Skeletal muscle tissue (tissue), 5 donors: ENCODE measurements around the gene TDRD1. TPM values are rescaled to one million over a fixed set of nuclear protein-coding genes. Genes with fewer than 3 reads are reported as not detected.

Experiments used
- H3K27ac ChIP-seq: one replicate; pipeline ENCODE4 v1.7.0; 2013; ENCODE audit warnings: mild to moderate bottlenecking, low read depth, low read length, inconsistent platforms
- H3K27me3 ChIP-seq, 3 donors: one replicate each; pipeline ENCODE4 v1.7.0; 2013; ENCODE audit warnings: low read length in 3 of 3; ENCODE audit not compliant: control insufficient read depth in 3 of 3, insufficient read depth in 3 of 3
- H3K36me3 ChIP-seq, 3 donors: one replicate each; pipeline ENCODE4 v1.7.0; 2013; ENCODE audit warnings: low read length in 3 of 3; ENCODE audit not compliant: control insufficient read depth in 3 of 3, insufficient read depth in 3 of 3
- H3K4me1 ChIP-seq, 3 donors: one replicate each; pipeline ENCODE4 v1.7.0; 2013; ENCODE audit warnings: low read length in 3 of 3, mild to moderate bottlenecking in 3 of 3; ENCODE audit not compliant: control insufficient read depth in 3 of 3, insufficient read depth in 3 of 3
- H3K4me3 ChIP-seq, 3 donors: one replicate each; pipeline ENCODE4 v1.7.0; 2013; ENCODE audit warnings: low read length in 3 of 3
- H3K9ac ChIP-seq, 3 donors: one replicate each; pipeline ENCODE4 v1.7.0; 2013; ENCODE audit warnings: low read length in 3 of 3, mild to moderate bottlenecking in 3 of 3, moderate library complexity in 2 of 3, low read depth in 1 of 3
- H3K9me3 ChIP-seq, 3 donors: one replicate each; pipeline ENCODE4 v1.7.0; 2013; ENCODE audit warnings: low read length in 3 of 3; ENCODE audit not compliant: control insufficient read depth in 3 of 3
- small RNA-seq: library from RNA; depleted of rRNA; stranded (forward); fragments of <200 nt; gene quantifications from one replicate; pipeline ENCODE3, GENCODE V24; 2014
- total RNA-seq: library from RNA; depleted of rRNA; stranded (reverse); fragments of >200 nt; gene quantifications from one replicate; pipeline ENCODE4 v1.2.3, GENCODE V29; 2014
- donor health status: Osteomylitis.

Gene TDRD1
- total RNA-seq, 1 donor from 2014 or later, result 0.52 TPM

GRCh38 chr10:114281006-114281405 lies 101.9 kb downstream of the TDRD1 start:
- H3K36me3 ChIP-seq, result no peaks in the 10 kb centered on the region
- no peak overlapping the region for H3K27ac ChIP-seq
- H3K4me1 ChIP-seq, result no peaks in the 10 kb centered on the region
- H3K4me3 ChIP-seq, result no peak overlapping the region
- no peak overlapping the region for H3K9ac ChIP-seq
- no peaks in the 10 kb centered on the region for H3K9me3 ChIP-seq
- H3K27me3 ChIP-seq, result peaks cover 0 to 5% (median 5%) of the 10 kb centered on the region in 3 donors

GRCh38 chr10:114281461-114281860 lies 102.3 kb downstream of the TDRD1 start:
- H3K4me3 ChIP-seq, result no peak overlapping the region
- H3K4me1 ChIP-seq, result no peaks in the 10 kb centered on the region
- no peak overlapping the region for H3K27ac ChIP-seq
- no peaks in the 10 kb centered on the region for H3K36me3 ChIP-seq
- no peak overlapping the region for H3K9ac ChIP-seq
- H3K9me3 ChIP-seq, result no peaks in the 10 kb centered on the region
- H3K27me3 ChIP-seq, result peaks cover 0 to 5% (median 5%) of the 10 kb centered on the region in 3 donors

Small RNA genes within 50 kb of the gene (small RNA-seq; reads per million reads assigned to genes)
- gene RF02277, result not detected

Other genes with a start within 250 kb of the TDRD1 start
- gene ADRB1, start 135.5 kb upstream of the TDRD1 start, total RNA-seq, result 0.52 TPM
- gene CCDC186, start 5.2 kb upstream of the TDRD1 start, total RNA-seq, result 9.4 TPM
- not detected for gene VWA2, start 59.9 kb downstream of the TDRD1 start, total RNA-seq
- 24.0 TPM for gene AFAP1L2, start 225.1 kb downstream of the TDRD1 start, total RNA-seq